GM18861 (cell line): Measurements from ENCODE around the gene COG6.

Experiments used
- ATAC-seq: cut with Tn5 transposase; IDR thresholded peaks from one replicate; pipeline ENCODE4 v1.9.1; 2021; ENCODE audit not compliant: unreplicated experiment

The COG6 gene

GRCh38 chr13:39655569-39656324, at the start of gene COG6:
TSS of gene COG6 (plus strand) at chr13:39655662. CDS start at chr13:39655727, 65 bp downstream.
- peak; percentile 90 for ATAC-seq

DNA sequence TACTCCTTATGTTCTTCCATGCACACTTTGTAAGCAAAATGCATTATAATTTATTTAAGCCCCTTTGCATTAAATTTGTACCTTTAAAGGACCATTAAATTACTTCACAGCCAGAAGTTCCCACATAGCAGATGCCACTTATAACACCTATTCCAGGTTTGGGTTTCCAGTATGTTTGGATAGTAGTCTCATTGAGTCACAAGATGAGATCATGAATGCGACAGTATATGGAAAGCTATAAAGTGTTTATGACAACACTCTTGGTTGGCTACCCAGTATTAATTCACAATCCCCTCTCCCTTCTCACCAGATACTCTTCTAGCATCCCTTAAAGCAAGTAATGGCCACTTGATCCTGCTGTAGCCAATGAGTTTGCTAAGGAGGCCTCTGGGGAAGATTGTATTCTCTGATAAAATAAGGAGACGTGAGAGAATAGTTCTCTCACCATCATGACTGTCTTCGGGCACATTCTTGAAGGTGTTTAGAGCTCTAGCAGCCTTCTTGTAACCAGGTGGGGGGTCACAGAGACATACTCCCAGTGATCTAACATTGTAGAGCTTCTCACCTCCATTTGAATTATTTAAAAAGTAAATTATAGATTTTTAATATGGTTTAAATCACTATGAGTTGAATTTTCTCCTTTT, 49.7 kb upstream of the COG6 start:
- no peak for ATAC-seq

- no peak for ATAC-seq
These were observed 47.6 kb upstream of the COG6 start for GRCh38 chr13:39607876-39608275.

- ATAC-seq = no peak
These were observed 43.3 kb upstream of the COG6 start for GRCh38 chr13:39612023-39612637.

GRCh38 chr13:39616087-39616694, 39.3 kb upstream of the COG6 start:
- no peak for ATAC-seq

DNA sequence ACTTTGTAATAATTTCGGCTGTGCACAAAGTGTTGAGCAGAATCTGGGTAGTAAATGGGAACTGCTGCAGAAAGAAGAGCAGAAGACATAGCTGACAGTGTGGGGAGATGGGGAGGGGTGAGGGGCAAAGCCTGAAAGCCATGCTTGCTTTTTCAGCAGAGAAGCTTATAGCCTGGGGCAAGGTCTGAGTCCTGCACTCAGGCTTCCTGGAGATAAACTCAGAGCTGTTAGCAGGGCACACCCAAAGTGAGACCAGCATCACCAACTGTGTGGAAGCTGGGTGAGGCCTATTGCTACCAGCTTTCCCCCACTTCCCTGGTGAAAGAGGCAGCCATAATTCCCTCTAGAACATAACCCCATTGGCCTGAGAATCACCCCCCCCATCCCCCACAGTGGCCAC, 36.9 kb upstream of the COG6 start:
- ATAC-seq = no peak

DNA sequence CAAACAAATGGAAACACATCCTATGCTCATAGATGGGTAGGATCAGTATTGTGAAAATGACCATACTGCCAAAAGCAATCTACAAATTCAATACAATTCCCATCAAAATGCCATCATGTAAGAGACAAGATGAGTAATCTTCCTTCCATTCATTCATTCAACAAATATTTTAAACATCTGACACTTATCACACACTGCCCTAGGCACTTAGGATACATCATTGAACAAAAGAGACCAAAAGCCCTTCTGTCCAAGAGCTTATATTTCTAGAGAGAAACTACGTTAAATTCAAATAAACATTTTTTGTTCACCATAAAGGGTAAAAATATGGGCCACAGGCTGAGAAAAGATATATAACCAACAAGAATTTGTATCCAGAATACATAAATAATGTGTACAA, 32.0 kb upstream of the COG6 start:
- ATAC-seq = no peak

DNA sequence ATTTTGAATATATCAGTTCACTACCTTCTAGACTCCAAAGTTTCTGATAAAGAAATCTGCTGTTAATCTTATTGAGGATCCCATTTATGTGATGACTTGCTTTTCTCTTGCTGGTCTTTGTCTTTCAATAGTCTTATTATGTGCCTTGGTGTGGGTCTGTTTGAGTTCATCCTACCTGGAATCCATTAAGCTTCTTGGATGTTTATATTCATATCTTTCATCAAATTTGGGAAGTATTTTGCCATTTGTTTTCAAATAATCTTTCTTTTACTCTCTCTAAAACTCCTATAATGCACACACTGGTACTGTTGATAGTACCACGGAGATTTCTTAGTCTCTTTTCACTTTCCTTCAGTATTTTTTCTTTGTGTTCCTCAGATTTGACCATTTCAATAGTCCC, 24.2 kb upstream of the COG6 start:
- ATAC-seq = no peak

GRCh38 chr13:39632994-39633393, 22.5 kb upstream of the COG6 start:
- no peak for ATAC-seq

DNA sequence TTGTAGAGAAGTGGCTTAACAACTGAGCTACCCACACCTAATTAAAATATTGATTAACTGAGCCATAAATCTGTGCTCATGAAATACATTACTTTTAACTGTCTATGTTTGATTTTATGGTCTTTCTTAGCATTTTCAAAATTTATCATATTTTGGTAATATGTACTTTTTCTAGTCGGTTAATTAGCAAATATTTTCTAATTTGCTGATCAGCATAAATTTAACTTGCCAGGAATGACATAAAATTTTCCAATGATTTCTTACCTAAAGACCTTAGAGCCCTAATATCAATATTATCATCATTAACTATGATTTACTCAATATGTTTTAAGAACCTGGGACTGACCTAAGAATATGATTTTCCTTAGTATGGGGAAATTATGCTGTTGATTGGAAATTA, 19.9 kb upstream of the COG6 start:
- no peak for ATAC-seq

DNA sequence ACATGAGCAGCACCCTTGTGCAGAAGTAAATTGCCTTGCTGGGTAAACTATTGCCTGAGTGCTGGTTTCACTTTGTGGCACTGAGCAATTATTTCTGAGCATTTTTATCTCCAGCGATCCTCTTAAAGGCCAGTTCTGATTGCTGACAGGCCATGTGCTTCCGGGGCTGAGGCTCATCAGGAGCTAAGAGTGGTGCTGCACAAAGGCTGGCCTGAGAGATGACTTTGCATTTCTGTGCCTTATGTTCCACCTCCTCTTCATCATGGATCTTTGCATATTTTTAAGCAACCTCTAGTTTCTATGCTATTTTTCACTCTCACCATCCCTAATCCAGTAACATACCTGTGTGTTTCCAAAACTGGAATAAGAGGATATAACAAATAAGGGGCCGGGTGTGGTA, 17.6 kb upstream of the COG6 start:
- ATAC-seq = no peak

DNA sequence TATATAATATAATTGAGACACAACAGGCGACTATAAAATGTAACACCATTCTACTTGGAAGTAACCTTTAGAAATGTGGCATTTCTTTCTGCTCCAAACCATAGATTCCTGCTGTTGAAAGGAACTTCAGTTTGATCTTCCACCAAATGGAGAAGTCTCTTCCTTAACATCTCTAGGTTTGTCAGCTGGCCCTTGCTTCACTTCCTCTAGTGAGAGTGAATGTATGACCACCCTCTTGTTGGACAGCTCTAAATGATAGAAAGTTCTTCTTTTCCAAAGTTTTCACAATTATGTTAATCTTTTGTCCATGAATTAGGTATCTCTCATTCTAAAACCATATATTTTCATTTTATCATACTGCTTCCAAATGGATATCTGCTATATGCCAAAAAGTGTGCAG, 13.8 kb upstream of the COG6 start:
- ATAC-seq = no peak

- no peak for ATAC-seq
These were observed 9.3 kb upstream of the COG6 start for GRCh38 chr13:39646122-39646521.

DNA sequence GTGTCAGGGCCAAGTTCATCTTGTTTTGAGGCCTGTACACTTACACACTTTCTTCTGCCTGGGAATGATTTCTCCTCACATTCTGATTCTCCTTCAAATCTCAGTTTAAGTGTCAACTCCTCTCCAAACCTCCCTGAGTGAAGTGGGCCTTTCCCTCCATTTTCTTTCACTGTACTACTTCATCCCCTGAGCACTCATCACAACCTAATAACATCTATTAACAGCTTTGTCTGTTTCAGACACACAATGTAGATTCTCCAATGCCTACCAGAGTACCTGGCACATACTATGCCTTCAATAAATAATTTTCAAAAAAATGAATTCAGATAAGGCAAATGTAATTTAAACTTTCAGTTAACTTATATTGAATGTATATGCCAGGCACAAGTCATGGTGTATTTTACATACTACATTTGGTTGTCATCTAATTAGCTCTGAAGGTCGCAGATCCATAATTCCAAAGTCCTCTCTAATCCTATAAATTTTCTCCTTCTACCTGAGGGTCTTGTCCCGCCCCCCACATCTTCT, 357 bp upstream of the COG6 start:
- no peak for ATAC-seq

DNA sequence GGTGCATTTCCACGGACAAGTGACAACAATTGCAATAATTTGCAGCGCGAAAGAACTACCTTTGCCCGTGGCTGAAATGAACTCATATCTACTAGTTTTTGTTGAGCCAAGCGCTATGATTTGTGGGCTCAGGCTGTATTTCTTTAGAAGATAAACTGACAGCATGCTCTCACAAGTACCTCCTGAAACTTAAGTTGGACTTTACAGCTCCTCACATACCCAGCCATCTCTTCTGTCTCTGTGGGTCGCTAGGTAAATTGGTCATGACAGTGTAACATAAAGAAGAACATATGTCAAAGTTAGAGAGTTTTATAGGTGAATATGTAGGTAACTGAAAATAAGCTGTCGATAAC, 839 bp downstream of the COG6 start:
- peak; percentile 12 for ATAC-seq

DNA sequence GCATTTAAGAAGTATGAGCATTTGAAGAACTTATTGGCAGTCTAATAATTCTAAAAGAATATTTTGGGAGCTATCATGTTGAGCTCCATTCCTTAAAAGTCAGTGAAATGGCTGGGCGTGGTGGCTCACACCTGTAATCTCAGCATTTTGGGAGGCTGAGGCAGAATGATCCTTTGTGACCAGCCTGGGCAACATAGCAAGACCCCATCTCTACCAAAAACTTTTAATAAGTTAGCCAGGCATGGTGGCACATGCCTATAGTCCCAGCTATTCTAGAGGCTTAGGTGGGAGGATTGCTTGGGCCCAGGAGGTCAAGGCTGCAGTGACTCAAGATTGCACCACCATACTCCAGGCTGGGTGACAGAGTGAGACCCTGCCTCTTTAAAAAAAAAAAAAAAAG, 8.0 kb downstream of the COG6 start:
- ATAC-seq = no peak

DNA sequence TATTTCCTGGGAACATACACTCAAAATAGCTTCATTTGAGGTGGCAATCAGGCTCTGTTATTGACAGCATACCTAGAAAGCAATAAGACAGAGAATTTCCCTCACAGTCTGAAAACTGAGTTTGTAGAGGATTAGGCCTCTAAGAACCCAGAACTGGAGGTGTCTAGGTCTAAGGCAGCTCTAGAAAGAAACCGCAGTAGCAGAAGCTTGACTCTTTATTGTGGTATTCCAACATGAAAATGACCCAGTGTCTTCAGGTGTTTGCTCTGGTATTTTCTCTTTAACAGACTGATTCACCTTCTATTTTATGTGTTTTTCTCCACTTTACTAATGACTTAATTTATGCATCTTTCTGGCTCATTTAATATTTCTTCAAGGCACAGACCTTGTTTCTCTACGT, 8.5 kb downstream of the COG6 start:
- no peak for ATAC-seq

DNA sequence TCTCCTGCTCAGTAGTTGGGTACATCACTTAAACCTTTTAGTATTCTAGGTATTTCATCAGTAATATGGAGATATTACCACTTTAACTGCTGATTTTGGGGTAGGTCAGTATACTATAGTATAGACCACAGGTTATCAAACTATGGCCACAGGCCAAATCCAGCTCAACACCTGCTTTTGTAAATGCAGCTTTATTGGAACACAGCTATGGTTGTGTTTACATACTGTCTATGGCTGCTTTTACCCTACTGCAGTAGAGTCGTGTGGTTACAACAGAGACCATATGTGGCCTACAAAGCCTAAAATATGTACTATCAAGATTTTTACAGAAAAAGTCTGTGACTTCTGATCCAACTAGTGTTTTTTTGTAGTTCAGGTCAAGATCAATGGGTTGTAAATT, 10.3 kb downstream of the COG6 start:
- no peak for ATAC-seq

DNA sequence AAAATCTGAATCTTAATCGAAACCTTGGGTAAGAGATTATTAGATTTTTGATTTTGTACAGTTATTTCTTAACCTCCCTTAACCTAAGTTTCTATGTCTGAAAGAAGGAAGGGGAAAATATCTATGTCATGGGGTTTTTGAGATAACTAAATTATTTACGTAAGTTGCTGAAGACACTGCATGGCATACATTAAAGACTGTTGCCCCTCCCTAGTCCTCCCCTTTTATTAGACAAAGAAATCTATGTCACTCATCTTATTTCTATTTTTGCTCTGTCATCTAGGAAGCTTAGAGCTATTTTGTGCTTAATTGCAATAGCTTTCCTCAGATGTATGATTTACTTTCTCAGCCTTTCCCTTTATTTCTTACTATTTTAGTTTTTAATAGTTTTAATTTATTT, 15.0 kb downstream of the COG6 start:
- ATAC-seq = no peak

DNA sequence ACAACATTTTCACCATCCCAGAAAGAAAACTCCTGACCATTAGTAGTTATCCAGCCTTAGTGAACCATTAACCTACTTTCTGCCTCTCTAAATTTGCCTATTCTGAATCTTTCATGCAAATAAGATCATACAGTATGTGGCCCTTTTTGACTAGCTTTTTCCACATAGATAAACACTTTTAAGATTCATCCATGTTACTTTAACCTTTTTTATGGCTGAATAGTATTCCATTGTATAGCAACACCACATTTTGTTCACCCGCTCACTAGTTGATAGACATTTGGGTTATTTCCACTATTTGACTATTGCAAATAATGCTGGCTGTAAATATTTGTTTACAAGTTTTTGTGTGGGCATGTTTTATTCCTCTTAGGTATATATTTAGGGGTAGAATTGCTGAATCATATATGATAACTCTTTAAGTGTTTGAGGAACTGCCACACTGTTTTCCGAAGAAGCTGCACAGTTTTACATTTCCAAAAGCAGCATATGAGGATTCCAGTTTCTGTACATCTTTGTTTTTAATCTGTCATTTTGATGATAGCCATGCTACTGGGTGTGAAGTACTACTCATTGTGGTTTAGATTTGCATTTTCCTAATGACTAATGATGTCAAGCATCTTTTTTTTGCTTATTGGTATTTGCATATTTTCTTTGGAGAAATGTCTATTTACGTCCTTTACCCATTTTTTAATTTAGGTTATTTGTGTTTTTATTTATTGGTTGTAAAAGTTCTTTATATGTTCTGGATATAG, 17.1 kb downstream of the COG6 start:
- no peak for ATAC-seq

GRCh38 chr13:39675904-39676303, 20.4 kb downstream of the COG6 start:
- no peak for ATAC-seq
